Vagina (tissue), 2 donors: ENCODE results near the gene UCHL3.

ENCODE experiments used
- POLR2A ChIP-seq, 2 donors: fragments of 450-650 bp; IDR thresholded peaks; one replicate each; pipeline ENCODE4 v1.6.1; 2017; ENCODE audit warnings: antibody characterized with exemption in 2 of 2, mild to moderate bottlenecking in 2 of 2, moderate library complexity in 2 of 2
- TF ChIP-seq, protein P1 (sequence below), 3 experiments: fragments of 450-650 bp in 2 of 3; fragments of 200-600 bp in 1 of 3; sonication (generic) in 1 of 3; IDR thresholded peaks; one replicate each; pipeline ENCODE4 v1.5.1; 2017 to 2019; ENCODE audit warnings: antibody characterized with exemption in 3 of 3, mild to moderate bottlenecking in 2 of 3, moderate library complexity in 2 of 3

DNA sequence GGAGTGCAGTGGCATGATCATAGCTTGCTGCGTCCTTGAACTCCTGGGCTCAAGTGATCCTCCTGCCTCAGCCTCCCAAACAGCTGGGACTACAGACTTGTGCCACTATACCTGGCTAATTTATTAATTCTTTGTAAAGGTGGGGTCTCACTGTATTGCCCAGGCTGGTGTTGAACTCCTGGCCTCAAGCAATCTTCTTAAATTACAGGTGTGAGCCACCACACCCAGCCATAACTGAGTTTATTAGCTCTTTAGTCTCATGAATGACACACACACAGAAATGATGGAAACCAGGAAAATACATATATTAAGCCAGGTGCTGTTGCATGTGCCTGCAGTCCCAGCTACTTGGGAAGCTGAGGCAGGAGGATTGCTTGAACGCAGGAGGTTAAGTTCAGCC is 53.4 kb downstream of the UCHL3 start:
- TF ChIP-seq POLR2A (IDR thresholded peaks at IDR 0.05) = no peak
- TF ChIP-seq, protein P1, sequence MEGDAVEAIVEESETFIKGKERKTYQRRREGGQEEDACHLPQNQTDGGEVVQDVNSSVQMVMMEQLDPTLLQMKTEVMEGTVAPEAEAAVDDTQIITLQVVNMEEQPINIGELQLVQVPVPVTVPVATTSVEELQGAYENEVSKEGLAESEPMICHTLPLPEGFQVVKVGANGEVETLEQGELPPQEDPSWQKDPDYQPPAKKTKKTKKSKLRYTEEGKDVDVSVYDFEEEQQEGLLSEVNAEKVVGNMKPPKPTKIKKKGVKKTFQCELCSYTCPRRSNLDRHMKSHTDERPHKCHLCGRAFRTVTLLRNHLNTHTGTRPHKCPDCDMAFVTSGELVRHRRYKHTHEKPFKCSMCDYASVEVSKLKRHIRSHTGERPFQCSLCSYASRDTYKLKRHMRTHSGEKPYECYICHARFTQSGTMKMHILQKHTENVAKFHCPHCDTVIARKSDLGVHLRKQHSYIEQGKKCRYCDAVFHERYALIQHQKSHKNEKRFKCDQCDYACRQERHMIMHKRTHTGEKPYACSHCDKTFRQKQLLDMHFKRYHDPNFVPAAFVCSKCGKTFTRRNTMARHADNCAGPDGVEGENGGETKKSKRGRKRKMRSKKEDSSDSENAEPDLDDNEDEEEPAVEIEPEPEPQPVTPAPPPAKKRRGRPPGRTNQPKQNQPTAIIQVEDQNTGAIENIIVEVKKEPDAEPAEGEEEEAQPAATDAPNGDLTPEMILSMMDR (IDR thresholded peaks at IDR 0.05) = no peak
